Osteocyte (in vitro differentiated cells): Measurements from ENCODE around the gene SAP30BP. TPM values are rescaled to one million over a fixed set of nuclear protein-coding genes. Genes with fewer than 3 reads are reported as not detected.
A peak's percentile ranks its signal among the peaks of the same experiment; 100 is the strongest.

ENCODE experiments used
- DNase-seq: peaks from one replicate; pipeline ENCODE4 v3.0.0; 2021; ENCODE audit warnings: mixed read lengths; ENCODE audit not compliant: unreplicated experiment; ENCODE audit errors: extremely low spot score
- H3K27ac Mint-ChIP-seq: one replicate; pipeline ENCODE4 v1.8.0; 2021; ENCODE audit warnings: mild to moderate bottlenecking, mixed read lengths; ENCODE audit not compliant: unreplicated experiment
- H3K27me3 Mint-ChIP-seq: one replicate; pipeline ENCODE4 v1.8.0; 2021; ENCODE audit warnings: mixed read lengths; ENCODE audit not compliant: unreplicated experiment
- H3K36me3 Mint-ChIP-seq: one replicate; pipeline ENCODE4 v1.8.0; 2021; ENCODE audit warnings: mixed read lengths; ENCODE audit not compliant: unreplicated experiment
- H3K4me1 Mint-ChIP-seq: one replicate; pipeline ENCODE4 v1.8.0; 2021; ENCODE audit warnings: mixed read lengths; ENCODE audit not compliant: unreplicated experiment
- H3K4me3 Mint-ChIP-seq: one replicate; pipeline ENCODE4 v1.8.0; 2021; ENCODE audit warnings: mild to moderate bottlenecking, moderate library complexity, mixed read lengths; ENCODE audit not compliant: unreplicated experiment
- H3K9me3 Mint-ChIP-seq: one replicate; pipeline ENCODE4 v1.8.0; 2021; ENCODE audit warnings: mixed read lengths; ENCODE audit not compliant: unreplicated experiment
- total RNA-seq: library from RNA; stranded (reverse); gene quantifications from 2 replicates; pipeline ENCODE4 v1.2.1, GENCODE V29; 2021
- TF ChIP-seq, protein P1 (sequence below): fragments of 200-600 bp; sonication (generic); IDR thresholded peaks from 2 replicates; pipeline ENCODE4 v1.5.0; 2021; ENCODE audit warnings: antibody characterized with exemption, mild to moderate bottlenecking, moderate library complexity

SAP30BP gene
- total RNA-seq, 1 donor from 2014 or later, result 103 TPM

DNA sequence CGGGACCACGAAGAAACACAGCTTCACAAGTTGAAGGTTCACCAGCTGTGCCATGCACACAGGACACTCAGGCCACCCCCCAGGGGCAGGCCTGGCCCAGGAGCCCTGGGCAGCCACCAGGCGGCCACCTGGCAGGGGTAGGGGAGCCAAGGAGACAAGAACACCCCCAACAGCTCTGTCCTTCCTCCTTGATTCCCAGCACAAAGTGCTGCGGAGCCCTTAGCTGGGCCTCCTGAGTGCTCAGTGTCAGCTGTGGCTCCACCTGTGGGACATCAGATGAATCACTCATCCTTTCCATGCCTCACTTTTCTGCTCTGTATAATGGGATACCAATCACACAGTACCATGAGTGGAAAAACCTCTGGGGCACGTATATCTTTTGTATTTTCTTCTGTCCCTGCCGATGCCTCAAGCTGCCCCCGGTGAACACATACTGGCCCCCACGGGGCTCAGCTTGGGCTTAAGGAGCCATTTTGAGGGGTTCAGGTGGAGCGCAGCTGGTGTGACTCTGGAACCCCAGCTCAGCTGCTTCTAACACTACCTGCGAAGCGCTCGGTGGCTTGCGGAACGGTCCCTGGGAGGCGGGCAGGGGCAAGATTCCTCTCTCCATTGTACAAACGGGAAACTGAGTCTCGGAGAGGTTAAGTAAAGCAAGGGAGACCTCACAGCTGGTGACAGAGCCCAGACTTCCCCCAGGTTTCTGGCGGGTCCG, 85.8 kb downstream of the SAP30BP start:
- Mint-ChIP-seq H3K4me3 (no peak overlapping the region), H3K27ac (no peak overlapping the region), H3K9me3 (no peaks in the 10 kb centered on the region), H3K27me3 (no peaks in the 10 kb centered on the region), H3K4me1 (peaks cover 21% of the 10 kb centered on the region), H3K36me3 (peaks cover 33% of the 10 kb centered on the region)
- DNase-seq, result no peak
- TF ChIP-seq, protein P1, sequence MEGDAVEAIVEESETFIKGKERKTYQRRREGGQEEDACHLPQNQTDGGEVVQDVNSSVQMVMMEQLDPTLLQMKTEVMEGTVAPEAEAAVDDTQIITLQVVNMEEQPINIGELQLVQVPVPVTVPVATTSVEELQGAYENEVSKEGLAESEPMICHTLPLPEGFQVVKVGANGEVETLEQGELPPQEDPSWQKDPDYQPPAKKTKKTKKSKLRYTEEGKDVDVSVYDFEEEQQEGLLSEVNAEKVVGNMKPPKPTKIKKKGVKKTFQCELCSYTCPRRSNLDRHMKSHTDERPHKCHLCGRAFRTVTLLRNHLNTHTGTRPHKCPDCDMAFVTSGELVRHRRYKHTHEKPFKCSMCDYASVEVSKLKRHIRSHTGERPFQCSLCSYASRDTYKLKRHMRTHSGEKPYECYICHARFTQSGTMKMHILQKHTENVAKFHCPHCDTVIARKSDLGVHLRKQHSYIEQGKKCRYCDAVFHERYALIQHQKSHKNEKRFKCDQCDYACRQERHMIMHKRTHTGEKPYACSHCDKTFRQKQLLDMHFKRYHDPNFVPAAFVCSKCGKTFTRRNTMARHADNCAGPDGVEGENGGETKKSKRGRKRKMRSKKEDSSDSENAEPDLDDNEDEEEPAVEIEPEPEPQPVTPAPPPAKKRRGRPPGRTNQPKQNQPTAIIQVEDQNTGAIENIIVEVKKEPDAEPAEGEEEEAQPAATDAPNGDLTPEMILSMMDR, result no peak

- Mint-ChIP-seq H3K36me3 (peaks cover 32% of the 10 kb centered on the region), H3K27me3 (no peaks in the 10 kb centered on the region), H3K4me3 (no peak overlapping the region), H3K27ac (no peak overlapping the region), H3K9me3 (no peaks in the 10 kb centered on the region), H3K4me1 (peaks cover 21% of the 10 kb centered on the region)
- peak; percentile 86 for DNase-seq
- TF ChIP-seq, protein P1, result peak; percentile 66
These were observed 86.6 kb downstream of the SAP30BP start for GRCh38 chr17:75753514-75754377.

GRCh38 chr17:75754378-75755204, 87.5 kb downstream of the SAP30BP start:
- H3K4me3 Mint-ChIP-seq, result no peak overlapping the region
- H3K36me3 Mint-ChIP-seq, result peaks cover 30% of the 10 kb centered on the region
- H3K27me3 Mint-ChIP-seq, result no peaks in the 10 kb centered on the region
- no peaks in the 10 kb centered on the region for H3K9me3 Mint-ChIP-seq
- peaks cover 18% of the 10 kb centered on the region for H3K4me1 Mint-ChIP-seq
- no peak for DNase-seq
- TF ChIP-seq, protein P1, result no peak
- H3K27ac Mint-ChIP-seq, result peak overlapping the region; percentile 67

GRCh38 chr17:75755205-75755901, 88.2 kb downstream of the SAP30BP start:
- Mint-ChIP-seq H3K27me3 (no peaks in the 10 kb centered on the region), H3K9me3 (no peaks in the 10 kb centered on the region), H3K27ac (peak overlapping the region; percentile 10), H3K4me3 (no peak overlapping the region), H3K4me1 (peaks cover 13% of the 10 kb centered on the region), H3K36me3 (peaks cover 24% of the 10 kb centered on the region)
- peak; percentile 84 for DNase-seq
- TF ChIP-seq, protein P1, result no peak
